Caco-2 (cell line): ENCODE data around the gene MAPK1IP1L. TPM values are rescaled to one million over a fixed set of nuclear protein-coding genes. Genes with fewer than 3 reads are reported as not detected.
A peak's percentile ranks its signal among the peaks of the same experiment; 100 is the strongest.

Experiments
- BruUV-seq: library from RNA; stranded (reverse); fragments of 400-500 nt; replicated peaks from 2 replicates; lab custom pipeline; 2021; lab: Mats Ljungman, UMichigan
- CTCF ChIA-PET: fragments of 300-600 bp; sonication (Branson Sonifier 250); formaldehyde crosslinking; loops from one replicate; lab custom pipeline; 2022; ENCODE audit warnings: antibody characterized with exemption; lab: Charles Lee
- POLR2A ChIA-PET: fragments of 300-600 bp; sonication (Branson Sonifier 250); formaldehyde crosslinking; loops from one replicate; lab custom pipeline; 2022; ENCODE audit warnings: antibody characterized with exemption; lab: Charles Lee
- DNase-seq, 2 experiments: peaks; one replicate each; pipeline versions ENCODE4 v3.0.0 to v3.0.0-alpha.2; 2020 to 2022
- H3K27me3 ChIP-seq: replicated peaks from 2 replicates; pipeline ENCODE4 v1.6.0; 2011; ENCODE audit warnings: low read length; ENCODE audit not compliant: control insufficient read depth, insufficient read depth
- H3K36me3 ChIP-seq: 2 replicates; pipeline ENCODE4 v1.5.1; 2011; ENCODE audit warnings: low read length; ENCODE audit not compliant: control insufficient read depth, insufficient read depth
- H3K4me1 ChIP-seq: fragments of 250-450 bp; sonication (Bioruptor Pico); 2 replicates; pipeline ENCODE4 v1.5.1; 2020; ENCODE audit warnings: mild to moderate bottlenecking
- H3K4me3 ChIP-seq: 2 replicates; pipeline ENCODE4 v1.5.1; 2011; ENCODE audit warnings: low read depth, mild to moderate bottlenecking, control low read depth, low read length
- H3K9me3 ChIP-seq: fragments of 250-450 bp; sonication (Bioruptor Pico); 2 replicates; pipeline ENCODE4 v1.5.1; 2020; ENCODE audit warnings: mild to moderate bottlenecking, moderate library complexity
- H3K27ac Mint-ChIP-seq: one replicate; pipeline ENCODE4 v1.8.0; 2022; ENCODE audit warnings: mixed read lengths; ENCODE audit not compliant: unreplicated experiment
- H3K27me3 Mint-ChIP-seq: one replicate; pipeline ENCODE4 v1.8.0; 2022; ENCODE audit warnings: mixed read lengths; ENCODE audit not compliant: insufficient read depth, unreplicated experiment
- H3K36me3 Mint-ChIP-seq: one replicate; pipeline ENCODE4 v1.8.0; 2022; ENCODE audit warnings: mild to moderate bottlenecking, mixed read lengths; ENCODE audit not compliant: insufficient read depth, unreplicated experiment
- H3K4me1 Mint-ChIP-seq: one replicate; pipeline ENCODE4 v1.8.0; 2022; ENCODE audit warnings: low read depth, mixed read lengths; ENCODE audit not compliant: unreplicated experiment
- H3K4me3 Mint-ChIP-seq: one replicate; pipeline ENCODE4 v1.8.0; 2022; ENCODE audit warnings: mild to moderate bottlenecking, moderate library complexity, mixed read lengths; ENCODE audit not compliant: unreplicated experiment
- H3K9me3 Mint-ChIP-seq: one replicate; pipeline ENCODE4 v1.8.0; 2022; ENCODE audit warnings: mixed read lengths; ENCODE audit not compliant: unreplicated experiment
- CTCF ChIP-seq, 2 experiments: fragments of 200-600 bp in 1 of 2; IDR thresholded peaks; 1 replicate in 1 of 2; 2 replicates in 1 of 2; pipeline versions ENCODE4 v1.5.1 to v1.8.0; 2011 to 2022; ENCODE audit warnings: antibody characterized with exemption in 1 of 2, control low read depth in 1 of 2, inconsistent platforms in 1 of 2, low read depth in 1 of 2, low read length in 1 of 2, mild to moderate bottlenecking in 1 of 2, moderate library complexity in 1 of 2; ENCODE audit not compliant: insufficient read depth in 1 of 2, severe bottlenecking in 1 of 2, unreplicated experiment in 1 of 2
- intact Hi-C: fragments of 100-400 bp; cut with micrococcal nuclease; formaldehyde crosslinking; loops from one replicate; pipeline ENCODE4 v1.10.0; 2022; ENCODE audit not compliant: unreplicated experiment
- total RNA-seq: library from RNA; stranded (reverse); gene quantifications from 2 replicates; pipeline ENCODE4 v1.2.3, GENCODE V29; 2022

Gene MAPK1IP1L
- total RNA-seq, 1 experiment from 2014 or later: 90.8 TPM

- no peak for DNase-seq
- intact Hi-C loops: no loop called here
- Histone ChIP-seq H3K4me3 (no peak overlapping the region), H3K36me3 (no peaks in the 10 kb centered on the region; the same call in 1 of the 2 replicates), H3K9me3 (no peaks in the 10 kb centered on the region), H3K4me1 (no peaks in the 10 kb centered on the region), H3K27me3 (no peaks in the 10 kb centered on the region)
- CTCF ChIA-PET: no interaction called here
- Mint-ChIP-seq H3K27ac (peak overlapping the region; percentile 25), H3K27me3 (no peaks in the 10 kb centered on the region), H3K4me1 (no peaks in the 10 kb centered on the region), H3K9me3 (no peaks in the 10 kb centered on the region), H3K4me3 (no peak overlapping the region), H3K36me3 (peaks cover 55% of the 10 kb centered on the region)
- no TSS peak for BruUV-seq
- TF ChIP-seq CTCF (IDR thresholded peaks at IDR 0.05; ENCODE audit: insufficient read depth in 1 of 2, low read depth in 1 of 2, low read length in 1 of 2, severe bottlenecking in 1 of 2, unreplicated experiment in 1 of 2): no peak
- POLR2A ChIA-PET: interaction anchor here (1.4 kb wide), 1 partner anchor 12 kb away, joined by 5 read pairs; the partner anchor contains the start of genes SOCS4 and WDHD1
These were observed 12.7 kb upstream of the MAPK1IP1L start for GRCh38 chr14:55038708-55039107.

- no peaks in the 10 kb centered on the region for H3K27me3 Mint-ChIP-seq
- Histone ChIP-seq H3K27me3 (no peaks in the 10 kb centered on the region), H3K4me3 (no peak overlapping the region), H3K4me1 (no peaks in the 10 kb centered on the region), H3K36me3 (no peaks in the 10 kb centered on the region), H3K9me3 (no peaks in the 10 kb centered on the region)
- TF ChIP-seq CTCF (IDR thresholded peaks at IDR 0.05; ENCODE audit: insufficient read depth in 1 of 2, low read depth in 1 of 2, low read length in 1 of 2, severe bottlenecking in 1 of 2, unreplicated experiment in 1 of 2): no peak
- H3K4me1 Mint-ChIP-seq: no peaks in the 10 kb centered on the region
- H3K4me3 Mint-ChIP-seq: no peak overlapping the region
- intact Hi-C loops: no loop called here
- ChIA-PET CTCF (no interaction called here), POLR2A (no interaction called here)
- no peak overlapping the region for H3K27ac Mint-ChIP-seq
- no peak for DNase-seq
- peaks cover 20% of the 10 kb centered on the region for H3K36me3 Mint-ChIP-seq
- H3K9me3 Mint-ChIP-seq: no peaks in the 10 kb centered on the region
- no TSS peak for BruUV-seq
These were observed 7.9 kb upstream of the MAPK1IP1L start for GRCh38 chr14:55043528-55043927.

- Mint-ChIP-seq H3K4me1 (no peaks in the 10 kb centered on the region), H3K4me3 (no peak overlapping the region), H3K27ac (no peak overlapping the region), H3K9me3 (no peaks in the 10 kb centered on the region), H3K36me3 (peaks cover 6% of the 10 kb centered on the region), H3K27me3 (no peaks in the 10 kb centered on the region)
- POLR2A ChIA-PET: interaction anchor here (0.6 to 0.9 kb wide), 2 partner anchors 18 to 42 kb away, joined by 3 to 6 read pairs; no protein-coding TSS in a partner anchor
- intact Hi-C loops: no loop called here
- no peak for DNase-seq
- H3K27me3 ChIP-seq: no peaks in the 10 kb centered on the region
- no peak overlapping the region for H3K4me3 ChIP-seq
- H3K36me3 ChIP-seq: no peaks in the 10 kb centered on the region
- no peaks in the 10 kb centered on the region for H3K9me3 ChIP-seq
- TF ChIP-seq CTCF (IDR thresholded peaks at IDR 0.05; ENCODE audit: insufficient read depth in 1 of 2, low read depth in 1 of 2, low read length in 1 of 2, severe bottlenecking in 1 of 2, unreplicated experiment in 1 of 2): no peak
- no TSS peak for BruUV-seq
- H3K4me1 ChIP-seq: no peaks in the 10 kb centered on the region
- CTCF ChIA-PET: interaction anchor here (0.6 kb wide), 1 partner anchor 41 kb away, joined by 4 read pairs; no protein-coding TSS in a partner anchor
These were observed 6.4 kb upstream of the MAPK1IP1L start for GRCh38 chr14:55045087-55045486.
